Embryonic facial prominence (tissue), 1 donor: ENCODE measurements around the gene TMEM129.
"Not testable (repeated sequence)": the region's sequence is repeated elsewhere in the genome, so short reads cannot be mapped to it uniquely, and the experiment has no call there.

ENCODE experiments used
- DNase-seq: peaks from one replicate; pipeline ENCODE4 v3.0.0-alpha.2; 2016; ENCODE audit errors: extremely low spot score

Gene TMEM129

GRCh38 chr4:1721666-1722550 lies 785 bp upstream of the TMEM129 start:
- no peak for DNase-seq

- no peak for DNase-seq
Measured at GRCh38 chr4:1720163-1720983, 750 bp downstream of the TMEM129 start.

GRCh38 chr4:1718095-1718850 lies 2.9 kb downstream of the TMEM129 start:
- DNase-seq = no peak

DNA sequence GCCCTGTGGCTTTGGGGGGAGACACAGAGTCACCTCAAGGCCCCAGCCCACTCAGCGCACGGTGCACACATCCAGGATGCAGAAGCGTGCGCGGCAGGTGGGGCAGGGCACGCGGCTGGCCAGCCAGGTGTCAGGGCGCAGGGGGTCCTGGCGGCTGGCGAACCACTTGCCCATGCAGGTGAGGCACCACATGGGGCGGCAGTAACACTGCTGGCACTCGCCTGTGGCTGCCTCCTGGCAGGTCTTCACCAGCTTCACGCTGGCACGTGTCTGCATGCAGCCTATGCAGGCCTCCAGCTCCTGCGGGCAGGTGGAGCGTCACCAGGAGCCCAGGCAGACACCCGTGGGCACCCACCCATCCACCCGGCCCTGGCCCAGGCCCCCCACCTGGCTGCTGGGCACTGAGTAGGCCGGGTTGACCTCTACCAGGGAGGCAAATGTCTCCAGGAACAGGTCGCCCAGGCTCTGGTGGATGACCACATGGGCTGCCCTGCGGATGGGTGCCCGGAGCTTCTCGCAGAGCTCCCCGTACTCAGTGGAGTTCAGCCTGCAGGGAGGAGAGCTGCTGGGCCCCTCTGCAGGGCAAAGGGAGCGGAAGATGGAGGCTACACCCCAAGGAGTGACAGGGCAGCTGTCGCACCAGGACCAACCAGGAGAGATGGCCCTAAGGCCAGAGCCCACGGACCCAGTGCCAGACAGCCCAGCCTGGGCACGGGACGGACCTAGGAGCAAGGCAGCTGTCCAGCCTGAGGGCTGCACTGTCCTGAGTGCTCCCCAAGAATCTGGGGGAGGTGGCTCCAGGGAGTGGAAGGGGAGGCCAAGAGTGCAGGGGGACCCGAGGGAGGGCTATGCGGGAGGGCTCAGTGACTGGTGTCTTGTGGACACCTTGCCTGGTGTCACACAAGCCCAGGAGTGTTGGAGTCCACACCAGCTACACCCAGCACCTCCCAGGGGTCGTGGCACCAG lies 3.7 kb downstream of the TMEM129 start:
- no peak for DNase-seq

GRCh38 chr4:1716065-1716945 lies 4.8 kb downstream of the TMEM129 start:
- no peak for DNase-seq

- DNase-seq = no peak
Measured at GRCh38 chr4:1715002-1715758, 5.9 kb downstream of the TMEM129 start.

DNA sequence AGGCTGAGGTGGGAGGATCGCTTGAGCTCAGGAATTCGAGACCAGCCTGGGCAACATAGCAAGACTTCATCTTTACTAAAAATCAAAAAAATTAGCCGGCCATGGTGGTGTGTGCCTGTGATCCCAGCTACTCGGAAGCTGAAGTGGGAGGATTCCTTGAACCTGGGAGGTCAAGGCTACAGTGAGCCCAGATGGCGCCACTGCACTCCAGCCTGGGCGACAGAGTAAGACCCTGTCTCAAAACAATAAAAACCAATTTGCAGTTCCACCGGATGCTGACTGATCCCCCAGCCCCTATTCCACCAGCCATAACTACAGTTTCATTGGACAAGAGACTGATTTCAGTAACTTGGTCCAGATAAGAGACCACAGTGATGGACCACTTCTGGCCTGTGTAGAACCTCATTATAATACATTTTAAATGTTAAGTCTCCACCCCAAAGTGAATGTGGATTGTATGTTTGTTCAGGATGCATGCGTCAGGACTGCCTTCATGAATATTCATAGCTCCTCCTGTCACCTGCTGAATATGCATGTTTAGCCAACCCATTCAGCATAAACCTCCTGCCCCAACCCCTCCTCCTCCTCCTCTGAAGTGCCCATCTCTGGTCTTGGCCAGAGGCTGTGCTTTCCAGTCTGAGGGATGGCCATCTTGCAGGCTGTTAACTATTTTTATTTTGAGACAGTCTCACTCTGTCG lies 6.7 kb downstream of the TMEM129 start:
- no peak for DNase-seq

DNA sequence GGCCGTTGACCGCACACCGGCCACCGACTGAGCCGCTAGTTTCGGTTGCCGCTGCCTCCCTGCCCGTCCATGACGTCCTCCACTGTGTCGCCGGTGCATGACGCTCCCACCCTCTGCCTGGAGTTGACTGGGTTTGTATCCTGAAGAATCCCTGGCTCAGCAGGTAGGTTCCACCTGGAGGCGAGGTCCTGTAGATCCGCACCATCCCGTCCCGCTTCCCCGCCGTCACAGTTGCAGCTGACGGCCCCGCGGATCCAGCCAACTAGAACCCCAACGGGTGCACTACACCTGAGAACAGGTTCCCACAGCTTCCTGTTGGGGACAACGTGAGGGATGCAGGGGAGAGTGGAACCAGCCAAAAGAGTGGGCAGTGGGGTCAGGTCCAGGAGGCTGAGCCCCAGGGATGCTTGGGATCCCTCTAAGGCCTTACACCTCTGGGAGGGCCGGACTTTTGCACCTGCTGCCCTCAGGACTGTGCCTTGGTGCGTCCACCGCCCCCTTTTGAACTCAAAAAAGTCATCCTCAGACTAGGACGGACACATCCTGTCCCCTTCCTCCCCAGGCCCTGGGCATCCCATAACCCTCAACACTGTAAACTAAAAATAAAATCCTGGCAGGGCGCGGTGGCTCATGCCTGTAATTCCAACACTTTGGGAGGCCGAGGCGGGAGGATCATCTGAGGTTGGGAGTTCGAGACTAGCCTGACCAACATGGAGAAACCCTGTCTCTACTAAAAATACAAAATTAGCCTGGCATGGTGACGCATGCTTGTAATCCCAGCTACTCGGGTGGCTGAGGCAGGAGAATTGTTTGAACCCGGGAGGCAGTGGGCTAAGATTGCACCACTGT lies 7.9 kb downstream of the TMEM129 start:
- no peak for DNase-seq

GRCh38 chr4:1712216-1713002 lies 8.7 kb downstream of the TMEM129 start, which contains the start of gene SLBP:
Gene SLBP, minus strand, starts transcription at chr4:1712319. Its CDS starts 131 bp downstream, at chr4:1712188.
- peak; percentile 78 for DNase-seq

DNA sequence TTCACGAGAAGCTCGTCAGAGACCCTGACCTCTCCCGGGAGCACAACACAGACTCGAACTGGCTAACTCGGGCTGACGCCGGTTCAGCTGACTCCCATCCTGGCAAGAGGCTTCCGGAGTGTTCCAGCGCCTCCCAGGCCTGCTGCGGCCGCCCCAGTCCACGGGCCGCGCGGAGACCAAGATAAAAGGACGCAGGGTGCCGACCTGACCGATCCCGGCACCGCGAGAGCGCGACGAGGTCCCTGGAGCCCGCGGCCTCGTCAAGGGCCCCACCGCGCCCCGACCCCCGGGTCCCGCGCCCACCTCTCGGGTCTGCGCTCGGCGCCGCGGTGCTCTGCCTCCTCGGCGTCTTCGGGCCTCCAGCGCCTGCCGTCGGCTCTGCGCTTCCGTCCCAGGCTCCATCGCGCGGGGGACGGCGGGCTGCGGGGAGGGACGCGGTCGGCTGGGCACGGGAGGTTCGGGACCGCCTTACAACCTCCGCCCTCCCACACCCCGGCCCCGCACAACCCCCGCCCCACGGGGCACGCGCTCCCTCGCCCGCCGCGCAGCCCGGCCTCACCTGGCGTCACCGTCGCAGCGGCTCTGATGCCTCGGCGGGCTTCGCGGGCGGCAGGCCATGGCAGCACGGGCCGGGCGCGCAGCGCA lies 9.4 kb downstream of the TMEM129 start:
- DNase-seq = no peak

DNA sequence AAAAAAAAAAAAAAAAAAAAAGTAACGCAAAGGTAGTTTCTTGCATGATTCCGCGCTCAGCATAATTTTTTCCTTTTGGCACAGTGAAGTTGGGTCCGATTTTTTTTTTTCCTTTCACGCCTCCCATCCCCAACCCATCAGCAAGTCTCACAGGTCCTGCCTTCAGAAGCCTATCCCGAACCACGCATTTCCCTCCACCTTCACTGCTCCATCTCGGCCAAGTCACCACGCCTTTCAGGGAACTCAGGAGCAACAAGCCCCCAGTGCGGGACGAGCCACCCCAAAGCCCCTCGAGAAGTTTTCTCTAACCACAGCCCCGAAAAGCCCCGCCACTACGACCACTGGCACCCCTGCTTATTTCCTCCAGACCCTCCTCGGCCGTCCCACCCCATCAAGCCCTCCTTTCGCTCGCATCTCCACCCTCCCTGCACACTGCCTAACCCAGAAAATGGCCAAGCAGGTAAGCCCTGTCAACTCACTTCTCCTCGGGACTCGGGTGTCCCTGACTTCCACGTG lies 10.0 kb downstream of the TMEM129 start:
- no peak for DNase-seq

- DNase-seq = no peak
Measured at GRCh38 chr4:1708581-1708980, 12.5 kb downstream of the TMEM129 start.

DNA sequence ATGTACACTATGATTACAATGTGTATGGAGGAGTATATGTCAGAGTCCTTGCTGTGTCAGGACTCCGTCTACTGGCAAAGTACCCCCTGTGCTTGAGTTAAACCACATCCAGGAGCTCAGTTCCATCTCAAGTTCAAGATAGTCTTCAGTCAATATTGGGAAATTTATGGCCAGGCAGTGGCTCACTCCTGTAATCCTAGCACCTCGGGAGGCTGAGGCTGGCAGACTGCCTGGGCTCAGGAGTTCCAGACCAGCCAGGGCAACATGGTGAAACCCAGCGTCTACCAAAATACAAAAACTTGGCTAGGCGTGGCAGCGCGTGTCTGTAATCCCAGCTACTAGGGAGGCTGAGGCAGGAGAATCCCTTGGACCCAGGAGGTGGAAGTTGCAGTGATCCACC lies 14.8 kb downstream of the TMEM129 start:
- no peak for DNase-seq

GRCh38 chr4:1705732-1706131 lies 15.4 kb downstream of the TMEM129 start:
- no peak for DNase-seq

GRCh38 chr4:1703867-1704266 lies 17.3 kb downstream of the TMEM129 start:
- no peak for DNase-seq

- DNase-seq = not testable (repeated sequence)
Measured at GRCh38 chr4:1701671-1702070, 19.5 kb downstream of the TMEM129 start.
